Endothelial cell (in vitro differentiated cells): Measurements from ENCODE around the gene C2orf80. TPM values are rescaled to one million over a fixed set of nuclear protein-coding genes. Genes with fewer than 3 reads are reported as not detected.
A peak's percentile ranks its signal among the peaks of the same experiment; 100 is the strongest.
"Not testable (repeated sequence)": the region's sequence is repeated elsewhere in the genome, so short reads cannot be mapped to it uniquely, and the experiment has no call there.

Experiments
- DNase-seq: peaks from one replicate; pipeline ENCODE4 v3.0.0; 2021; ENCODE audit warnings: low spot score
- H3K27ac Mint-ChIP-seq: one replicate; pipeline ENCODE4 v1.8.0; 2021; ENCODE audit warnings: mixed read lengths, inconsistent platforms; ENCODE audit not compliant: unreplicated experiment
- H3K27me3 Mint-ChIP-seq: one replicate; pipeline ENCODE4 v1.8.0; 2021; ENCODE audit warnings: mild to moderate bottlenecking, moderate library complexity, mixed read lengths, inconsistent platforms; ENCODE audit not compliant: unreplicated experiment
- H3K36me3 Mint-ChIP-seq: one replicate; pipeline ENCODE4 v1.8.0; 2021; ENCODE audit warnings: mild to moderate bottlenecking, low read depth, mixed read lengths, inconsistent platforms; ENCODE audit not compliant: unreplicated experiment
- H3K4me1 Mint-ChIP-seq: one replicate; pipeline ENCODE4 v1.8.0; 2021; ENCODE audit warnings: mild to moderate bottlenecking, mixed read lengths, inconsistent platforms; ENCODE audit not compliant: unreplicated experiment
- H3K4me3 Mint-ChIP-seq: one replicate; pipeline ENCODE4 v1.8.0; 2021; ENCODE audit warnings: mild to moderate bottlenecking, mixed read lengths, inconsistent platforms; ENCODE audit not compliant: unreplicated experiment
- H3K9me3 Mint-ChIP-seq: one replicate; pipeline ENCODE4 v1.8.0; 2021; ENCODE audit warnings: mixed read lengths, inconsistent platforms; ENCODE audit not compliant: unreplicated experiment
- CTCF ChIP-seq: fragments of 200-600 bp; sonication (generic); IDR thresholded peaks from one replicate; pipeline ENCODE4 v1.5.0; 2021; ENCODE audit warnings: antibody characterized with exemption; ENCODE audit not compliant: unreplicated experiment
- total RNA-seq: library from RNA; stranded (reverse); fragmentation: NEBNext Ultra II Directional; extraction: Animal tissue kit (Norgen Biotek cat#: 25700); gene quantifications from one replicate; pipeline ENCODE4 v1.2.1, GENCODE V29; 2021; ENCODE audit not compliant: unreplicated experiment

Gene C2orf80
- total RNA-seq, 1 donor from 2014 or later: not detected

DNA sequence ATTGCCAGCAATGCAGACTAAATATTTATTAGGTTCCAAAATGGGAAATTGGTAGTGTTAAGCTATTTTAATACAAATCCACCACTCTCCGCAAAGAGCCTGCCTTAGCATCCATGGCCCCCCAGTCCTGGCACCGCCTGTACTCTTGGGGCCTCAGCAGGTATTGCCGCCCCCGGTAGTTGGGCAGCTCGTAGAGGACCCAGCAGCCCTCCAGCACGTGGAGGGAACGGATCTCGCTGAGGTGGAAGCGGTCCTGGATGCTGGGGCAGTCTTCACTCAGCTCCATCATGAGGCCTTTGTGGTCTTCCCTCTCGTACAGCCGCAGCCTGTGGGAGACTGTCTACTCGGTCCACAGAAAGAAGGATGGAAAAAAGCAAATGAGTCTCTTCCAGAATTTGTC, 61.7 kb downstream of the C2orf80 start:
- Mint-ChIP-seq H3K4me3 (no peak overlapping the region), H3K27me3 (peaks cover 10% of the 10 kb centered on the region), H3K9me3 (no peaks in the 10 kb centered on the region), H3K36me3 (no peaks in the 10 kb centered on the region), H3K27ac (no peak overlapping the region), H3K4me1 (peaks cover 2% of the 10 kb centered on the region)
- no peak for TF ChIP-seq CTCF
- DNase-seq: no peak

DNA sequence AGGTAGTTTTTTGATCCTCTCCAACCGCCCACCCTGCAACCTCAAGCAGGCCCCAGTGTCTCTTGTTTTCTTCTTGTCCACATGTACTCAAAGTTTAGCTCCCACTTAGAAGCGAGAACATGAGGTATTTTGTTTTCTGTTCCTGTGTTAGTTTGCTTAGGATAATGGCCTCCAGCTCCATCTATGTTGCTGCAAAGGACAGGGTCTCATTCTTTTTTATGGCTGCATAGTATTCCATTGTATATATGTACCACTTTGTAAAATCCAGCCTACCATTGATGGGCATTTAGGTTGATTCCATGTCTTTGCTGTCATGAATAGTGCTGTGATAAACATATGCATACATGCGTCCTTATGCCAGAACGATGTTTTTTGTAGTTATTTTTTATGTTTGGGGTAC, 62.7 kb downstream of the C2orf80 start:
- H3K27me3 Mint-ChIP-seq: peaks cover 7% of the 10 kb centered on the region
- TF ChIP-seq CTCF: no peak
- H3K4me1 Mint-ChIP-seq: peaks cover 2% of the 10 kb centered on the region
- H3K27ac Mint-ChIP-seq: no peak overlapping the region
- H3K9me3 Mint-ChIP-seq: no peaks in the 10 kb centered on the region
- no peak for DNase-seq
- H3K36me3 Mint-ChIP-seq: no peaks in the 10 kb centered on the region
- H3K4me3 Mint-ChIP-seq: no peak overlapping the region

DNA sequence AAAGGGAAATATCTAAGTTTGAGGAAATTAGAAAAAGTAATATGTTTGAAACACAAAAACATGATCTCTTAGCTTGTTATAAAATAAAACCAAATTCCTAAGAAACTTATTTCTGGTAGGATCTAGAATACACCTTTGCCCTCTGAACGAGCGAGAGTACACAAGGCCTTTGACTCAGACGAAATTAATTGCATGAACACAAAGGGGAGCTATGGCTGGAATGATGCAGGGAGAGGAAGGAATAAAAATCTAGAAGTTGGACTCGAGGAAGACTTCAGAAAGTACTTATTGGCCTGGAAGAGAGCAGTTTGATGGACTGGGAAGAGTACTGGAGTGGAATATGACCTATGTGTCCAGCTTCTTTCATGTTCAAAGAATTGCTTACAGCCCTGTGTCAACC, 64.6 kb downstream of the C2orf80 start:
- Mint-ChIP-seq H3K27ac (no peak overlapping the region), H3K27me3 (peaks cover 8% of the 10 kb centered on the region), H3K4me3 (no peak overlapping the region), H3K36me3 (no peaks in the 10 kb centered on the region), H3K4me1 (peaks cover 2% of the 10 kb centered on the region), H3K9me3 (no peaks in the 10 kb centered on the region)
- no peak for TF ChIP-seq CTCF
- DNase-seq: no peak

DNA sequence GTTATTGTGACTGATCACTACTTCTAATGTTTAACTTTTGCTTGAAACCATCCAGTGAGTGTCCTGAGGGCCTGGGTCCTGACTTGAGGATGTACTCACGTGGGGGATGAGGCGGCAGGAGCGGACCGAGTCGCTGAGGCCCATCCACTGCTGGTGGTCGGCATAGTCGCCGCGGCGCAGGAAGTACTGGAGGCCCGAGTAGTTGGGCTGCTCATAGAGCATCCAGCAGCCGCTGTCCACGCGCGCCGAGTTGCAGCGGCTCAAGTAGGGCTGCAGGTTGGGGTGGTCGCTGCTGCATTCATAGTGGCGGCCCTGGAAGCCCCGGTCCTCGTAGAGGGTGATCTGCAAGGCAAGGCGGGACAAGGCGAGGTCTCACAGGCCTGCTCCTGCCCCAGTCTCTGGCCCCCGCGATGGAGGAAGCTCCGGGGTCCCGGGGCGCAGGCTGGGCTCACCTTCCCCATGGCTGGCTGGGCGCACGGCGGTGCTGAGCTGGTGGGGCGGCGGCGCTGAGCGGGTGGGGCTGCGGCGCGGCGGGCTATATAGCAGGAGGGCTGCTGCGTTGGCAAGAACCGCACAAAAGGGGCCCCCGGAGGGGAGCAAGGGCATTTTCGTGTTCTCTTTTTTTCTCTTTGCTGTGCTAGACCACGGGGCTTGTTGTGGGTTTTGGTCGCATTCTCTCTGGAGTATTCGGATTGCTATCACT, 65.7 kb downstream of the C2orf80 start, which contains the start of gene CRYGD:
CRYGD (minus strand) TSS at position 512 of the 703 bp plus-strand sequence; CDS start at position 461, 51 bp downstream.
- H3K4me1 Mint-ChIP-seq, H3K27me3 Mint-ChIP-seq, H3K27ac Mint-ChIP-seq, H3K9me3 Mint-ChIP-seq, H3K36me3 Mint-ChIP-seq: not testable (repeated sequence)
- DNase-seq: peak; percentile 11
- H3K4me3 Mint-ChIP-seq: peak within 1 kb of the TSS; percentile 73

DNA sequence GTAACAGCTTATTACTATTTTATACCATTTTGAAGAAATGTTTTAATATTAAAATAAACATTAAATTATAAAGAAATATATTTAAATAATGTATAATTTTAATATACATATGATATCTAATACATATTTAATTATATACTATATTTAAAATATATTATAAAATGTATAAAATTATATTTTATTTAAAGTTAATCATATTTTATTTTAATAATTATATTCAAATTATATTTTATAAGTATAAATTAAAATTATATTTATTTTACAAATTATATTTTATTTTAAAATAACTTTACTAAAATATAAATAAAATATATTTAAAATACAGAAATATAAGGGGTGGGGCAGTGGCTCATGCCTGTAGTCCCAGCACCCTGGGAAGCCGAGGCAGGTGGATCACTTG, 67.6 kb downstream of the C2orf80 start:
- Mint-ChIP-seq H3K9me3 (no peaks in the 10 kb centered on the region), H3K27ac (no peak overlapping the region), H3K27me3 (peaks cover 8% of the 10 kb centered on the region), H3K4me1 (peaks cover 7% of the 10 kb centered on the region), H3K4me3 (no peak overlapping the region), H3K36me3 (no peaks in the 10 kb centered on the region)
- no peak for DNase-seq
- TF ChIP-seq CTCF: no peak
